IPS-11a (cell line): Measurements from ENCODE around the gene SIX4.
A peak's percentile ranks its signal among the peaks of the same experiment; 100 is the strongest.

Experiments used
- H3K4me3 ChIP-seq: one replicate; pipeline ENCODE4 v1.5.1; 2013; ENCODE audit warnings: low read depth, low read length, control low read depth

The SIX4 gene

GRCh38 chr14:60722357-60723115 is 1.6 kb downstream of the SIX4 start:
- peak overlapping the region; percentile 96 for H3K4me3 ChIP-seq

- peak overlapping the region; percentile 96 for H3K4me3 ChIP-seq
Measured at GRCh38 chr14:60722107-60722356, 2.1 kb downstream of the SIX4 start.

- peak overlapping the region; percentile 96 for H3K4me3 ChIP-seq
Measured at GRCh38 chr14:60721326-60722106, 2.6 kb downstream of the SIX4 start.

- peak overlapping the region; percentile 96 for H3K4me3 ChIP-seq
Measured at GRCh38 chr14:60720962-60721325, 3.2 kb downstream of the SIX4 start.

GRCh38 chr14:60720391-60720790 is 3.8 kb downstream of the SIX4 start:
- no peak overlapping the region for H3K4me3 ChIP-seq

GRCh38 chr14:60713513-60713912 is 10.6 kb downstream of the SIX4 start:
- no peak overlapping the region for H3K4me3 ChIP-seq

GRCh38 chr14:60710494-60710893 is 13.7 kb downstream of the SIX4 start:
- H3K4me3 ChIP-seq: no peak overlapping the region

GRCh38 chr14:60707858-60708257 is 16.3 kb downstream of the SIX4 start:
- H3K4me3 ChIP-seq: no peak overlapping the region

GRCh38 chr14:60705100-60705499 is 19.1 kb downstream of the SIX4 start:
- no peak overlapping the region for H3K4me3 ChIP-seq

- no peak overlapping the region for H3K4me3 ChIP-seq
Measured at GRCh38 chr14:60700598-60700997, 23.6 kb downstream of the SIX4 start.

GRCh38 chr14:60695327-60695726 is 28.8 kb downstream of the SIX4 start:
- H3K4me3 ChIP-seq: no peak overlapping the region

GRCh38 chr14:60691383-60692113 is 32.6 kb downstream of the SIX4 start:
- no peak overlapping the region for H3K4me3 ChIP-seq

GRCh38 chr14:60686865-60687264 is 37.3 kb downstream of the SIX4 start:
- H3K4me3 ChIP-seq: no peak overlapping the region

GRCh38 chr14:60684203-60684602 is 39.9 kb downstream of the SIX4 start:
- no peak overlapping the region for H3K4me3 ChIP-seq

GRCh38 chr14:60681271-60681670 is 42.9 kb downstream of the SIX4 start:
- no peak overlapping the region for H3K4me3 ChIP-seq

- H3K4me3 ChIP-seq: no peak overlapping the region
Measured at GRCh38 chr14:60680511-60680910, 43.6 kb downstream of the SIX4 start.

- no peak overlapping the region for H3K4me3 ChIP-seq
Measured at GRCh38 chr14:60679566-60680258, 44.4 kb downstream of the SIX4 start.

GRCh38 chr14:60677701-60678100 is 46.5 kb downstream of the SIX4 start:
- H3K4me3 ChIP-seq: no peak overlapping the region

- H3K4me3 ChIP-seq: no peak overlapping the region
Measured at GRCh38 chr14:60670989-60671388, 53.2 kb downstream of the SIX4 start.

- H3K4me3 ChIP-seq: no peak overlapping the region
Measured at GRCh38 chr14:60668431-60669112, 55.6 kb downstream of the SIX4 start.

- no peak overlapping the region for H3K4me3 ChIP-seq
Measured at GRCh38 chr14:60665177-60665550, 59.0 kb downstream of the SIX4 start.
